Nephron progenitor cell (in vitro differentiated cells): ENCODE data around the gene EFHC1.

Source experiments
- DNase-seq: peaks from one replicate; pipeline ENCODE4 v3.0.0; 2021
- H3K27ac Mint-ChIP-seq: 2 replicates; pipeline ENCODE4 v1.8.0; 2021; ENCODE audit warnings: mild to moderate bottlenecking, moderate library complexity, mixed read lengths
- H3K27me3 Mint-ChIP-seq: 2 replicates; pipeline ENCODE4 v1.8.0; 2021; ENCODE audit warnings: mild to moderate bottlenecking, low read depth, mixed read lengths; ENCODE audit not compliant: poor library complexity
- H3K36me3 Mint-ChIP-seq: 2 replicates; pipeline ENCODE4 v1.8.0; 2021; ENCODE audit warnings: low read depth, mixed read lengths
- H3K4me1 Mint-ChIP-seq: 2 replicates; pipeline ENCODE4 v1.8.0; 2021; ENCODE audit warnings: mixed read lengths
- H3K4me3 Mint-ChIP-seq: 2 replicates; pipeline ENCODE4 v1.8.0; 2021; ENCODE audit warnings: mild to moderate bottlenecking, moderate library complexity, mixed read lengths
- H3K9me3 Mint-ChIP-seq: 2 replicates; pipeline ENCODE4 v1.8.0; 2021; ENCODE audit warnings: mild to moderate bottlenecking, moderate library complexity, mixed read lengths
- TF ChIP-seq, protein P1 (sequence below): fragments of 200-600 bp; sonication (generic); IDR thresholded peaks from 2 replicates; pipeline ENCODE4 v1.5.0; 2021; ENCODE audit warnings: antibody characterized with exemption

Gene EFHC1

DNA sequence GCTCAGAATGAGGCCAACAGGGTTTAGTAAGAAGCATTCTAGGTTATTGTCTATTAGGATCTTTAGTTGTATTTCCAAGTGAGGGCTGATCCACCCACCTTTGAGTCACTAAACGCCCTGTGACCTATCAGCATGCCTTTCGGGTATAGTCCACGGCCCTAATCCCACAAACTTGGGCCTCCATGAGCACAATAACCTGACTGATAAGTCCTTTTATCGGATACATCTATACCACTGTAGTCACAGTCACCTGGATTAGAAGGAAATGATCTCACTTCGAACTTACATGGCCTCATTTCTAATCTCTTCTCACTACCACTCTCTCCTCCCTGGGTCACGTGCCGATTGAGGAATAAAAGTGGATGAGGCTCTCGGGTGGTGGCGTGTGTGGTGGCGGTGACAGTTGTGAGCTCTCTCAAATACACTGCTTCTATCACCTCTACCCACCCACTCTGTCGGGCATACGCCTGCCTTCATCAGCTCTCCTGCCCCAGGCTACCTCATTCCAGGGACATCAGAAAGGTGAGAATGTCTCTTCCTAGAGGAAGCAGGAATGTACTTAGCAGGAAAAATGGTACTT, 91.5 kb downstream of the EFHC1 start:
- DNase-seq = no peak
- Mint-ChIP-seq H3K9me3 (no peaks in the 10 kb centered on the region), H3K4me3 (no peak overlapping the region), H3K4me1 (peaks cover 42% of the 10 kb centered on the region), H3K36me3 (peaks cover 63% of the 10 kb centered on the region), H3K27ac (peak overlapping the region; percentile 89), H3K27me3 (no peaks in the 10 kb centered on the region)
- TF ChIP-seq, protein P1, sequence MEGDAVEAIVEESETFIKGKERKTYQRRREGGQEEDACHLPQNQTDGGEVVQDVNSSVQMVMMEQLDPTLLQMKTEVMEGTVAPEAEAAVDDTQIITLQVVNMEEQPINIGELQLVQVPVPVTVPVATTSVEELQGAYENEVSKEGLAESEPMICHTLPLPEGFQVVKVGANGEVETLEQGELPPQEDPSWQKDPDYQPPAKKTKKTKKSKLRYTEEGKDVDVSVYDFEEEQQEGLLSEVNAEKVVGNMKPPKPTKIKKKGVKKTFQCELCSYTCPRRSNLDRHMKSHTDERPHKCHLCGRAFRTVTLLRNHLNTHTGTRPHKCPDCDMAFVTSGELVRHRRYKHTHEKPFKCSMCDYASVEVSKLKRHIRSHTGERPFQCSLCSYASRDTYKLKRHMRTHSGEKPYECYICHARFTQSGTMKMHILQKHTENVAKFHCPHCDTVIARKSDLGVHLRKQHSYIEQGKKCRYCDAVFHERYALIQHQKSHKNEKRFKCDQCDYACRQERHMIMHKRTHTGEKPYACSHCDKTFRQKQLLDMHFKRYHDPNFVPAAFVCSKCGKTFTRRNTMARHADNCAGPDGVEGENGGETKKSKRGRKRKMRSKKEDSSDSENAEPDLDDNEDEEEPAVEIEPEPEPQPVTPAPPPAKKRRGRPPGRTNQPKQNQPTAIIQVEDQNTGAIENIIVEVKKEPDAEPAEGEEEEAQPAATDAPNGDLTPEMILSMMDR = no peak

- Mint-ChIP-seq H3K4me3 (no peak overlapping the region), H3K36me3 (peaks cover 61% of the 10 kb centered on the region), H3K4me1 (peaks cover 42% of the 10 kb centered on the region), H3K27me3 (no peaks in the 10 kb centered on the region), H3K27ac (peak overlapping the region; percentile 89), H3K9me3 (no peaks in the 10 kb centered on the region)
- TF ChIP-seq, protein P1 = no peak
- no peak for DNase-seq
Measured at GRCh38 chr6:52512199-52512598, 92.1 kb downstream of the EFHC1 start.

DNA sequence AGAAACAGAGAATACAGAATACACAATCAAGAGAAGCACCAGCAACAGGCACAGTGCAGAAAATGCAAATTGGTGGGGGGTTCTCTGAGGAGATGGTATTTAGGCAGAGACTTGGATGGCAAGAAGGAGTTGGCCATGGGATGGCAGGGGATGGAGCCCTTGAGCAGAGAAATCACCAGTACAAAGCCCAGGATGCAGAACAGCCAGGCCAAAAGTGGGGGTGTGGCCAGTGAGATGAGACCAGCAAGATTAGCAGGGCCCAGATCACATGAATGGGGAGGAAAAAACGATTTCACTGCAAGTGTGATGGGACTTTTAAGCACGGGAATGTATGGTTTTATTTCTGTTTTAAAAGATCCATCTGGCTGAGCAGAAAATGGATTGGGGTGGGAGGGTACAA, 93.3 kb downstream of the EFHC1 start:
- H3K9me3 Mint-ChIP-seq = no peaks in the 10 kb centered on the region
- peaks cover 52% of the 10 kb centered on the region for H3K36me3 Mint-ChIP-seq
- H3K4me3 Mint-ChIP-seq = no peak overlapping the region
- TF ChIP-seq, protein P1 = no peak
- DNase-seq = no peak
- H3K27me3 Mint-ChIP-seq = no peaks in the 10 kb centered on the region
- peaks cover 53% of the 10 kb centered on the region for H3K4me1 Mint-ChIP-seq
- H3K27ac Mint-ChIP-seq = peak overlapping the region; percentile 81

GRCh38 chr6:52513896-52514295, 93.8 kb downstream of the EFHC1 start:
- Mint-ChIP-seq H3K4me3 (no peak overlapping the region), H3K27ac (peak overlapping the region; percentile 81), H3K36me3 (peaks cover 51% of the 10 kb centered on the region), H3K4me1 (peaks cover 55% of the 10 kb centered on the region), H3K9me3 (no peaks in the 10 kb centered on the region), H3K27me3 (no peaks in the 10 kb centered on the region)
- no peak for DNase-seq
- TF ChIP-seq, protein P1 = no peak

GRCh38 chr6:52514514-52514913, 94.4 kb downstream of the EFHC1 start:
- TF ChIP-seq, protein P1 = no peak
- no peak for DNase-seq
- peak overlapping the region; percentile 21 for H3K27ac Mint-ChIP-seq
- no peaks in the 10 kb centered on the region for H3K9me3 Mint-ChIP-seq
- no peaks in the 10 kb centered on the region for H3K27me3 Mint-ChIP-seq
- H3K4me3 Mint-ChIP-seq = no peak overlapping the region
- H3K4me1 Mint-ChIP-seq = peaks cover 55% of the 10 kb centered on the region
- H3K36me3 Mint-ChIP-seq = peaks cover 51% of the 10 kb centered on the region

DNA sequence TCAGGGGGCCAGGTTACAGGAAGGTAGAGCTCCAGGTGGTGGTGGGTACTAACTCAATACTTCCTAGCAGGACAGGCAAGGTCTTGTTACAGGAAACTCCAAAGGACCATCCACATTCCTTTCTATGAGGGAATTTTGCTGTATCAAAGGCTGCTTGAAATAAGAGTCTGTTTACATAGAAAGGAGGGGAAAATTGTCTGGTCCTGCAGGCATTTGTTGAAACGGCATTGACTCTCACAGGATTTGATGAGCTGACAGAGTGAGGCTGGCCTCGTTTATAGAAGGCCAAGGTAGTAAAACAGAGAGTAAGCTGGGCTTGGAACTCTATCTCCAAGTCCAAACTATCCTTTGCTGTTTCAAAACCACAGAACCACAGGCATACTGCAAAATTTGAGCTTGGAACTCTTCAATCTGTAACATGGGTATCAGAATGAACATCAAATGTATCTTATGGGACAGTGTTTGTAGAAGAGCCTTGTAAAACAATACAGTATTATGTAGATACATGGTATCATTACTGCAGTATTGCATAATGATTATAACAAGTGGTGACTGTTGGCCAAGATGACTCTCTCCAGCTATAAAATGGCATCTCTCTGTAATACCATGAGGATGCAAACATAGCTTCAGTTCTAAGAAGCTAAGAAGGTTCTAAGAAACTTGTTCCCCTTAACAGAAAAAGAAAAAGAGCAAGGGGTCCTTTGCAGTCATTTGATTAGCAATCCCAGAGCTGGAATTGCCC, 95.2 kb downstream of the EFHC1 start:
- no peaks in the 10 kb centered on the region for H3K9me3 Mint-ChIP-seq
- H3K27ac Mint-ChIP-seq = peak overlapping the region; percentile 21
- DNase-seq = no peak
- H3K27me3 Mint-ChIP-seq = no peaks in the 10 kb centered on the region
- H3K4me1 Mint-ChIP-seq = peaks cover 55% of the 10 kb centered on the region
- TF ChIP-seq, protein P1 = no peak
- no peak overlapping the region for H3K4me3 Mint-ChIP-seq
- H3K36me3 Mint-ChIP-seq = peaks cover 51% of the 10 kb centered on the region
